ENCODE measurements around the gene GJC1.

DNA sequence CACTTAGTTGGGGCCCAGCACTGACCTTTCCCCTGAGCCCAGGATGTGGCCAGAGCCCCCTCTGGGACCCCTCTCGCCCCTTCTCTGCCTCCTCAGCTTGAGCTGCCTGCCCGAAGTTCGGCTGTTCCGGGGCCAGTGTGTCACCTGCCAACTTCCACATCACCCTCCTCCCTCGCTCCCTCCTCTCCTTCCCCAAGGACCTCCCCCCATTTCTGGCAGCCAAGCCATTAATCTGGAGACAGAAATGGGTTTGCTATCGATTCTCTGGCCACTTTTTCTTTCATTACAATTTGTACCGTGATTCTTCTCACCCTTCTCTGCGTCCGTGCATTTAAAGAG, 80.1 kb downstream of the GJC1 start:
- TF ChIP-seq, protein P1, sequence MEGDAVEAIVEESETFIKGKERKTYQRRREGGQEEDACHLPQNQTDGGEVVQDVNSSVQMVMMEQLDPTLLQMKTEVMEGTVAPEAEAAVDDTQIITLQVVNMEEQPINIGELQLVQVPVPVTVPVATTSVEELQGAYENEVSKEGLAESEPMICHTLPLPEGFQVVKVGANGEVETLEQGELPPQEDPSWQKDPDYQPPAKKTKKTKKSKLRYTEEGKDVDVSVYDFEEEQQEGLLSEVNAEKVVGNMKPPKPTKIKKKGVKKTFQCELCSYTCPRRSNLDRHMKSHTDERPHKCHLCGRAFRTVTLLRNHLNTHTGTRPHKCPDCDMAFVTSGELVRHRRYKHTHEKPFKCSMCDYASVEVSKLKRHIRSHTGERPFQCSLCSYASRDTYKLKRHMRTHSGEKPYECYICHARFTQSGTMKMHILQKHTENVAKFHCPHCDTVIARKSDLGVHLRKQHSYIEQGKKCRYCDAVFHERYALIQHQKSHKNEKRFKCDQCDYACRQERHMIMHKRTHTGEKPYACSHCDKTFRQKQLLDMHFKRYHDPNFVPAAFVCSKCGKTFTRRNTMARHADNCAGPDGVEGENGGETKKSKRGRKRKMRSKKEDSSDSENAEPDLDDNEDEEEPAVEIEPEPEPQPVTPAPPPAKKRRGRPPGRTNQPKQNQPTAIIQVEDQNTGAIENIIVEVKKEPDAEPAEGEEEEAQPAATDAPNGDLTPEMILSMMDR (IDR thresholded peaks at IDR 0.05): no peak
- TF ChIP-seq, protein P2, sequence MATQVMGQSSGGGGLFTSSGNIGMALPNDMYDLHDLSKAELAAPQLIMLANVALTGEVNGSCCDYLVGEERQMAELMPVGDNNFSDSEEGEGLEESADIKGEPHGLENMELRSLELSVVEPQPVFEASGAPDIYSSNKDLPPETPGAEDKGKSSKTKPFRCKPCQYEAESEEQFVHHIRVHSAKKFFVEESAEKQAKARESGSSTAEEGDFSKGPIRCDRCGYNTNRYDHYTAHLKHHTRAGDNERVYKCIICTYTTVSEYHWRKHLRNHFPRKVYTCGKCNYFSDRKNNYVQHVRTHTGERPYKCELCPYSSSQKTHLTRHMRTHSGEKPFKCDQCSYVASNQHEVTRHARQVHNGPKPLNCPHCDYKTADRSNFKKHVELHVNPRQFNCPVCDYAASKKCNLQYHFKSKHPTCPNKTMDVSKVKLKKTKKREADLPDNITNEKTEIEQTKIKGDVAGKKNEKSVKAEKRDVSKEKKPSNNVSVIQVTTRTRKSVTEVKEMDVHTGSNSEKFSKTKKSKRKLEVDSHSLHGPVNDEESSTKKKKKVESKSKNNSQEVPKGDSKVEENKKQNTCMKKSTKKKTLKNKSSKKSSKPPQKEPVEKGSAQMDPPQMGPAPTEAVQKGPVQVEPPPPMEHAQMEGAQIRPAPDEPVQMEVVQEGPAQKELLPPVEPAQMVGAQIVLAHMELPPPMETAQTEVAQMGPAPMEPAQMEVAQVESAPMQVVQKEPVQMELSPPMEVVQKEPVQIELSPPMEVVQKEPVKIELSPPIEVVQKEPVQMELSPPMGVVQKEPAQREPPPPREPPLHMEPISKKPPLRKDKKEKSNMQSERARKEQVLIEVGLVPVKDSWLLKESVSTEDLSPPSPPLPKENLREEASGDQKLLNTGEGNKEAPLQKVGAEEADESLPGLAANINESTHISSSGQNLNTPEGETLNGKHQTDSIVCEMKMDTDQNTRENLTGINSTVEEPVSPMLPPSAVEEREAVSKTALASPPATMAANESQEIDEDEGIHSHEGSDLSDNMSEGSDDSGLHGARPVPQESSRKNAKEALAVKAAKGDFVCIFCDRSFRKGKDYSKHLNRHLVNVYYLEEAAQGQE (IDR thresholded peaks at IDR 0.05; ENCODE audit: insufficient read depth in 1 of 2, low read depth in 2 of 2, low read length in 1 of 2): no peak
- TF ChIP-seq POLR2AphosphoS5 (IDR thresholded peaks at IDR 0.05; ENCODE audit: low read depth, low read length): no peak

Measured in Panc1 (cell line).